ENCODE results near the gene CCNYL1. TPM values are rescaled to one million over a fixed set of nuclear protein-coding genes. Genes with fewer than 3 reads are reported as not detected.

Gene CCNYL1
- total RNA-seq: 10 to 100 TPM in 3 of 8 experiments, 1 to 10 TPM in 5; 6.0 to 67.1 (median 8.7) TPM

- peak within 1 kb of the TSS; percentile 71 to 72 for H3K27ac ChIP-seq
- peak; percentile 89 to 98 (median 97) for ATAC-seq (replicated peaks in 6 of 8)
- H3K4me1 ChIP-seq (replicated peaks in 1 of 2): peaks cover 0 to 6% of the 10 kb centered on the region in 2 donors
- peak within 1 kb of the TSS; percentile 56 to 93 (median 76) for H3K4me3 ChIP-seq
- in situ Hi-C loops (cut with MboI; ENCODE audit: low pct_unique_long_range_greater_than_20kb in 2 of 9, low sequenced_read_pairs in 9 of 9, unreplicated experiment in 9 of 9): no loop called here
- 0 to 7% (median 3%) methylated on average over 1 to 16 of the region's 60 CpGs; no CpG with 5 or more reads in 1 of the 10 experiments for WGBS, 10 experiments
Observed at GRCh38 chr2:207710814-207711740, at the start of gene CCNYL1. Gene CCNYL1 (plus strand): TSS chr2:207711640. CDS start chr2:207711897, 257 bp downstream.

GRCh38 chr2:207662203-207662602, 49.2 kb upstream of the CCNYL1 start:
- in situ Hi-C loops (cut with MboI; ENCODE audit: low pct_unique_long_range_greater_than_20kb in 2 of 9, low sequenced_read_pairs in 9 of 9, unreplicated experiment in 9 of 9): no loop called here
- ATAC-seq (replicated peaks in 6 of 8): no peak
- WGBS, 10 experiments: 83 to 86% methylated on average over 1 to 2 of the region's 2 CpGs; no CpG with 5 or more reads in 8 of the 10 experiments
- no peak overlapping the region for H3K4me3 ChIP-seq
- no peak overlapping the region for H3K27ac ChIP-seq
- no peaks in the 10 kb centered on the region for H3K4me1 ChIP-seq (replicated peaks in 1 of 2)

- ATAC-seq (replicated peaks in 6 of 8): peak in 1 of 8 experiments; percentile 71
- Histone ChIP-seq H3K27ac (no peak overlapping the region), H3K4me1 (replicated peaks in 1 of 2) (no peaks in the 10 kb centered on the region), H3K4me3 (no peak overlapping the region)
- WGBS, 10 experiments: 12 to 88% (median 75%) methylated on average over 1 to 4 of the region's 5 CpGs
- in situ Hi-C loops (cut with MboI; ENCODE audit: low pct_unique_long_range_greater_than_20kb in 2 of 9, low sequenced_read_pairs in 9 of 9, unreplicated experiment in 9 of 9): no loop called here
Observed at GRCh38 chr2:207663870-207664545, 47.4 kb upstream of the CCNYL1 start.

- WGBS, 10 experiments: 20 to 100% (median 62%) methylated on average over 1 to 5 of the region's 6 CpGs; no CpG with 5 or more reads in 1 of the 10 experiments
- H3K4me1 ChIP-seq (replicated peaks in 1 of 2): no peaks in the 10 kb centered on the region
- H3K4me3 ChIP-seq: no peak overlapping the region
- in situ Hi-C loops (cut with MboI; ENCODE audit: low pct_unique_long_range_greater_than_20kb in 2 of 9, low sequenced_read_pairs in 9 of 9, unreplicated experiment in 9 of 9): no loop called here
- no peak overlapping the region for H3K27ac ChIP-seq
- no peak for ATAC-seq (replicated peaks in 6 of 8)
Observed at GRCh38 chr2:207670887-207671286, 40.6 kb upstream of the CCNYL1 start.

GRCh38 chr2:207673431-207673830, 38.0 kb upstream of the CCNYL1 start:
- 49 to 100% (median 83%) methylated on average over 1 to 2 of the region's 2 CpGs; no CpG with 5 or more reads in 1 of the 10 experiments for WGBS, 10 experiments
- Histone ChIP-seq H3K4me1 (replicated peaks in 1 of 2) (no peaks in the 10 kb centered on the region), H3K4me3 (no peak overlapping the region), H3K27ac (no peak overlapping the region)
- no peak for ATAC-seq (replicated peaks in 6 of 8)
- in situ Hi-C loops (cut with MboI; ENCODE audit: low pct_unique_long_range_greater_than_20kb in 2 of 9, low sequenced_read_pairs in 9 of 9, unreplicated experiment in 9 of 9): no loop called here

- in situ Hi-C loops (cut with MboI; ENCODE audit: low pct_unique_long_range_greater_than_20kb in 2 of 9, low sequenced_read_pairs in 9 of 9, unreplicated experiment in 9 of 9): no loop called here
- no peak overlapping the region for H3K4me3 ChIP-seq
- no peaks in the 10 kb centered on the region for H3K4me1 ChIP-seq (replicated peaks in 1 of 2)
- no peak overlapping the region for H3K27ac ChIP-seq
- no peak for ATAC-seq (replicated peaks in 6 of 8)
Observed at GRCh38 chr2:207674266-207674774, 37.1 kb upstream of the CCNYL1 start.

- WGBS, 10 experiments: 20 to 88% (median 60%) methylated on average over 1 to 2 of the region's 2 CpGs; no CpG with 5 or more reads in 1 of the 10 experiments
- Histone ChIP-seq H3K27ac (no peak overlapping the region), H3K4me1 (replicated peaks in 1 of 2) (no peaks in the 10 kb centered on the region), H3K4me3 (no peak overlapping the region)
- in situ Hi-C loops (cut with MboI; ENCODE audit: low pct_unique_long_range_greater_than_20kb in 2 of 9, low sequenced_read_pairs in 9 of 9, unreplicated experiment in 9 of 9): no loop called here
- ATAC-seq (replicated peaks in 6 of 8): no peak
Observed at GRCh38 chr2:207674826-207675225, 36.6 kb upstream of the CCNYL1 start.

- 32 to 89% (median 60%) methylated on average over 1 to 5 of the region's 5 CpGs for WGBS, 10 experiments
- no peak for ATAC-seq (replicated peaks in 6 of 8)
- in situ Hi-C loops (cut with MboI; ENCODE audit: low pct_unique_long_range_greater_than_20kb in 2 of 9, low sequenced_read_pairs in 9 of 9, unreplicated experiment in 9 of 9): no loop called here
- H3K4me1 ChIP-seq (replicated peaks in 1 of 2): no peaks in the 10 kb centered on the region
- no peak overlapping the region for H3K4me3 ChIP-seq
- no peak overlapping the region for H3K27ac ChIP-seq
Observed at GRCh38 chr2:207676827-207677354, 34.5 kb upstream of the CCNYL1 start.

GRCh38 chr2:207681431-207681830, 30.0 kb upstream of the CCNYL1 start:
- ATAC-seq (replicated peaks in 6 of 8): peak in 1 of 8 experiments; percentile 11
- no peak overlapping the region for H3K27ac ChIP-seq
- peaks cover 0 to 3% of the 10 kb centered on the region in 2 donors for H3K4me1 ChIP-seq (replicated peaks in 1 of 2)
- no peak overlapping the region for H3K4me3 ChIP-seq
- in situ Hi-C loops (cut with MboI; ENCODE audit: low pct_unique_long_range_greater_than_20kb in 2 of 9, low sequenced_read_pairs in 9 of 9, unreplicated experiment in 9 of 9): no loop called here
- 52 to 100% methylated on average over 1 to 5 of the region's 52 CpGs; no CpG with 5 or more reads in 8 of the 10 experiments for WGBS, 10 experiments

- in situ Hi-C loops (cut with MboI; ENCODE audit: low pct_unique_long_range_greater_than_20kb in 2 of 9, low sequenced_read_pairs in 9 of 9, unreplicated experiment in 9 of 9): no loop called here
- WGBS, 10 experiments: 50 to 100% (median 96%) methylated on average over 1 to 9 of the region's 9 CpGs
- H3K4me3 ChIP-seq: no peak overlapping the region
- no peak for ATAC-seq (replicated peaks in 6 of 8)
- H3K27ac ChIP-seq: no peak overlapping the region
- H3K4me1 ChIP-seq (replicated peaks in 1 of 2): peaks cover 0 to 3% of the 10 kb centered on the region in 2 donors
Observed at GRCh38 chr2:207682557-207682956, 28.9 kb upstream of the CCNYL1 start.

- ATAC-seq (replicated peaks in 6 of 8): no peak
- Histone ChIP-seq H3K4me1 (replicated peaks in 1 of 2) (peaks cover 0 to 3% of the 10 kb centered on the region in 2 donors), H3K4me3 (no peak overlapping the region), H3K27ac (no peak overlapping the region)
- in situ Hi-C loops (cut with MboI; ENCODE audit: low pct_unique_long_range_greater_than_20kb in 2 of 9, low sequenced_read_pairs in 9 of 9, unreplicated experiment in 9 of 9): no loop called here
- WGBS, 10 experiments: 14 to 93% (median 85%) methylated on average over 1 to 5 of the region's 5 CpGs
Observed at GRCh38 chr2:207683438-207683837, 28.0 kb upstream of the CCNYL1 start.

GRCh38 chr2:207683879-207684627, 27.4 kb upstream of the CCNYL1 start:
- in situ Hi-C loops (cut with MboI; ENCODE audit: low pct_unique_long_range_greater_than_20kb in 2 of 9, low sequenced_read_pairs in 9 of 9, unreplicated experiment in 9 of 9): no loop called here
- ATAC-seq (replicated peaks in 6 of 8): peak; percentile 32 to 79 (median 53)
- Histone ChIP-seq H3K27ac (no peak overlapping the region), H3K4me1 (replicated peaks in 1 of 2) (peaks cover 0 to 3% of the 10 kb centered on the region in 2 donors), H3K4me3 (no peak overlapping the region)
- WGBS, 10 experiments: 0 to 100% (median 75%) methylated on average over 1 to 2 of the region's 3 CpGs; no CpG with 5 or more reads in 3 of the 10 experiments
